Measurements from ENCODE around the gene CLDN11. TPM values are rescaled to one million over a fixed set of nuclear protein-coding genes. Genes with fewer than 3 reads are reported as not detected.

Gene CLDN11
- polyA plus RNA-seq, 3 donors: 0.11 TPM; not detected in 2

- no peak for TF ChIP-seq CTCF (IDR thresholded peaks at IDR 0.05)
- no peak overlapping the region for H3K27ac ChIP-seq (ENCODE audit: low read depth in 1 of 2, low read length in 2 of 2)
- WGBS (ENCODE audit: insufficient coverage): 73% methylated on average over 2 of the region's 4 CpGs
Measured at GRCh38 chr3:170480111-170480510, 61.4 kb downstream of the CLDN11 start.

DNA sequence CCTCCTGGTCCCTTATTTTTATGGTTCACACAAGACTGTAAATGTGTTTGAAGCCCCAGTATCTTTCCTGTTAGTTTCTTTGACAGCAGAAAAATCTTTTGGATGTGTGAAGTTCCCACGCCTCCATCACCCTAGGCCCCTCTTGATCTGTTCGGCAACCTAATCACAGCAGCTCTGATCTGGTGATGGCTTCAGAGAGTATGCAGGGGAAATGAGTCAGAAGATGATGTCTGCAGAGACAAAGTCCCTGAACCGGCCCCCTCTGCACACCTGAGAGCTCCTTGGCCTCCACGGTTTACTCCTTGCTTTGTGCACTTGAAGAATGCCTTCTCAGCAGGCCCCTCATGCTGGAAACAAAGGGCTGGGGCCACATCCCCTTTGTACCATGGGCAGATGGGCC, 63.5 kb downstream of the CLDN11 start:
- Histone ChIP-seq H3K4me3 (replicated peaks in 1 of 3; ENCODE audit: low read depth in 2 of 3, low read length in 3 of 3) (no peak overlapping the region), H4K20me1 (ENCODE audit: insufficient read depth, low read length) (no peaks in the 10 kb centered on the region), H3K79me2 (ENCODE audit: insufficient read depth, low read length) (no peaks in the 10 kb centered on the region), H3K4me2 (replicated peaks; ENCODE audit: extremely low read depth, low read length, poor library complexity, severe bottlenecking) (no peak overlapping the region), H3K4me1 (ENCODE audit: control insufficient read depth in 1 of 2, insufficient read depth in 2 of 2, low read length in 2 of 2) (no peaks in the 10 kb centered on the region), H3K27ac (ENCODE audit: low read depth in 1 of 2, low read length in 2 of 2) (no peak overlapping the region), H3K9me3 (replicated peaks in 1 of 2; ENCODE audit: control insufficient read depth in 1 of 2, insufficient read depth in 1 of 2, low read length in 2 of 2) (no peaks in the 10 kb centered on the region), H3K27me3 (ENCODE audit: control insufficient read depth in 2 of 2, insufficient read depth in 2 of 2, low read length in 2 of 2) (no peaks in the 10 kb centered on the region), H2AFZ (ENCODE audit: insufficient read depth, low read depth, low read length, poor library complexity, severe bottlenecking) (no peak overlapping the region), H3K36me3 (replicated peaks in 1 of 2; ENCODE audit: control insufficient read depth in 1 of 2, insufficient read depth in 2 of 2, low read length in 2 of 2) (no peaks in the 10 kb centered on the region), H3K9ac (ENCODE audit: insufficient read depth, low read length, poor library complexity, severe bottlenecking) (no peak overlapping the region)
- WGBS (ENCODE audit: insufficient coverage): 85% methylated on average over 3 of the region's 4 CpGs
- Mint-ChIP-seq H3K4me1 (no peaks in the 10 kb centered on the region), H3K27ac (no peak overlapping the region), H3K4me3 (no peak overlapping the region), H3K9me3 (peaks cover 0 to 4% (median 0%) of the 10 kb centered on the region in 7 donors), H3K27me3 (ENCODE audit: low read depth in 3 of 3) (peaks cover 0 to 2% (median 1%) of the 10 kb centered on the region in 3 donors), H3K36me3 (no peaks in the 10 kb centered on the region)
- no peak for TF ChIP-seq CTCF (IDR thresholded peaks at IDR 0.05)
- DNase-seq: no peak
- intact Hi-C loops (cut with micrococcal nuclease): no loop called here

More at GRCh38 chr3:170480111-170480510, 61.4 kb downstream of the CLDN11 start:
- H3K36me3 Mint-ChIP-seq: no peaks in the 10 kb centered on the region
- Histone ChIP-seq H3K4me1 (ENCODE audit: control insufficient read depth in 1 of 2, insufficient read depth in 2 of 2, low read length in 2 of 2) (no peaks in the 10 kb centered on the region), H2AFZ (ENCODE audit: insufficient read depth, low read depth, low read length, poor library complexity, severe bottlenecking) (no peak overlapping the region), H3K4me2 (replicated peaks; ENCODE audit: extremely low read depth, low read length, poor library complexity, severe bottlenecking) (no peak overlapping the region), H3K9me3 (replicated peaks in 1 of 2; ENCODE audit: control insufficient read depth in 1 of 2, insufficient read depth in 1 of 2, low read length in 2 of 2) (no peaks in the 10 kb centered on the region), H3K9ac (ENCODE audit: insufficient read depth, low read length, poor library complexity, severe bottlenecking) (no peak overlapping the region), H3K36me3 (replicated peaks in 1 of 2; ENCODE audit: control insufficient read depth in 1 of 2, insufficient read depth in 2 of 2, low read length in 2 of 2) (no peaks in the 10 kb centered on the region), H3K4me3 (replicated peaks in 1 of 3; ENCODE audit: low read depth in 2 of 3, low read length in 3 of 3) (no peak overlapping the region), H3K27me3 (ENCODE audit: control insufficient read depth in 2 of 2, insufficient read depth in 2 of 2, low read length in 2 of 2) (no peaks in the 10 kb centered on the region), H3K79me2 (ENCODE audit: insufficient read depth, low read length) (no peaks in the 10 kb centered on the region), H4K20me1 (ENCODE audit: insufficient read depth, low read length) (no peaks in the 10 kb centered on the region)
- peaks cover 0 to 4% (median 0%) of the 10 kb centered on the region in 7 donors for H3K9me3 Mint-ChIP-seq
- H3K4me1 Mint-ChIP-seq: no peaks in the 10 kb centered on the region
- peak overlapping the region in 1 of 7 donors; percentile 62 for H3K27ac Mint-ChIP-seq
- intact Hi-C loops (cut with micrococcal nuclease): no loop called here
- H3K4me3 Mint-ChIP-seq: no peak overlapping the region
- peaks cover 0 to 7% (median 2%) of the 10 kb centered on the region in 3 donors for H3K27me3 Mint-ChIP-seq (ENCODE audit: low read depth in 3 of 3)
- DNase-seq: no peak
